K562 (cell line): ENCODE data around the gene VAMP8. TPM values are rescaled to one million over a fixed set of nuclear protein-coding genes. Genes with fewer than 3 reads are reported as not detected.

Experiments
- ATAC-seq: fragments of 200-7000 bp; cut with Tn5 transposase; 3 replicates; pipeline ENCODE4 v1.9.1; 2020; ENCODE audit warnings: moderate library complexity
- BruUV-seq: library from RNA; stranded (reverse); fragments of 400-500 nt; replicated peaks from 2 replicates; lab custom pipeline; 2021; lab: Mats Ljungman, UMichigan
- CTCF ChIA-PET: fragments of 300-600 bp; formaldehyde crosslinking; extraction: SDS; loops from one replicate; lab custom pipeline; 2021; ENCODE audit warnings: low intra/inter-chr PET ratio; lab: Yijun Ruan, JAX
- POLR2A ChIA-PET: fragments of 300-600, 350-650 bp; sonication (Branson Sonifier 250); formaldehyde crosslinking; extraction: SDS; loops from one replicate; lab custom pipeline; 2021; ENCODE audit warnings: antibody characterized with exemption, inconsistent platforms; lab: Yijun Ruan, JAX
- DNase-seq, 4 experiments: peaks; one replicate each; pipeline versions ENCODE4 v3.0.0 to v3.0.0-alpha.2; 2011 to 2018; ENCODE audit warnings: low spot score in 3 of 4, mixed read lengths in 3 of 4; ENCODE audit errors: extremely low read depth in 1 of 4
- FAIRE-seq: peaks from 2 replicates; lab custom pipeline; 2011; peaks lifted over from hg19 to GRCh38; lab: Jason Lieb, UNC
- H2AFZ ChIP-seq: 2 replicates; pipeline ENCODE4 v1.6.0; 2011; ENCODE audit warnings: low read depth, low read length, control low read depth, inconsistent platforms
- H3K27ac ChIP-seq: fragments of 200-600 bp; 3 replicates; pipeline ENCODE4 v1.8.0; 2011; ENCODE audit warnings: low read depth, mild to moderate bottlenecking, control low read depth, inconsistent platforms, low read length, moderate library complexity, mixed read lengths; ENCODE audit errors: extremely low read depth
- H3K27me3 ChIP-seq, 2 experiments: fragments of 300-600 bp in 1 of 2; 2 replicates in 1 of 2; 3 replicates in 1 of 2; pipeline versions ENCODE4 v1.6.0 to v1.8.0; 2011; ENCODE audit warnings: inconsistent platforms in 2 of 2, low read length in 2 of 2, mild to moderate bottlenecking in 1 of 2, mixed read lengths in 1 of 2, moderate library complexity in 1 of 2; ENCODE audit not compliant: control insufficient read depth in 2 of 2, insufficient read depth in 2 of 2
- H3K36me3 ChIP-seq: fragments of 300-600 bp; 3 replicates; pipeline ENCODE4 v1.8.0; 2011; ENCODE audit warnings: mild to moderate bottlenecking, low read length, inconsistent platforms; ENCODE audit not compliant: control insufficient read depth, insufficient read depth
- H3K4me1 ChIP-seq, 2 experiments: fragments of 200-600 bp in 1 of 2; replicated peaks in 1 of 2; 2 replicates in 1 of 2; 3 replicates in 1 of 2; pipeline versions ENCODE4 v1.5.1 to v1.8.0; 2011; ENCODE audit warnings: inconsistent platforms in 2 of 2, low read length in 2 of 2, mild to moderate bottlenecking in 1 of 2, mixed read lengths in 1 of 2, moderate library complexity in 1 of 2; ENCODE audit not compliant: control insufficient read depth in 2 of 2, insufficient read depth in 2 of 2
- H3K4me2 ChIP-seq: 2 replicates; pipeline ENCODE4 v1.6.1; 2011; ENCODE audit warnings: low read length, control low read depth, inconsistent platforms, mixed read lengths; ENCODE audit not compliant: insufficient read depth
- H3K4me3 ChIP-seq: fragments of 200-600 bp; sonication (generic), shearing (Covaris generic); 2 replicates; pipeline ENCODE4 v1.5.1; 2016; ENCODE audit warnings: control low read depth, inconsistent platforms
- H3K79me2 ChIP-seq: fragments of 200-600 bp; 3 replicates; pipeline ENCODE4 v1.8.0; 2011; ENCODE audit warnings: low read length, inconsistent platforms; ENCODE audit not compliant: control insufficient read depth, insufficient read depth
- H3K9ac ChIP-seq, 2 experiments: 2 replicates each; pipeline versions ENCODE4 v1.6.0 to v1.6.1; 2011; ENCODE audit warnings: low read depth in 2 of 2, low read length in 2 of 2, control low read depth in 1 of 2, inconsistent platforms in 1 of 2, mild to moderate bottlenecking in 1 of 2, mixed read lengths in 1 of 2; ENCODE audit not compliant: insufficient read depth in 1 of 2
- H3K9me1 ChIP-seq: one replicate; pipeline ENCODE4 v1.6.0; 2011; ENCODE audit warnings: inconsistent platforms, mild to moderate bottlenecking, low read length, moderate library complexity; ENCODE audit not compliant: control insufficient read depth, insufficient read depth
- H3K9me3 ChIP-seq: replicated peaks from 2 replicates; pipeline ENCODE4 v1.5.1; 2011; ENCODE audit warnings: low read depth, low read length, inconsistent platforms; ENCODE audit not compliant: control insufficient read depth, insufficient read depth
- H4K20me1 ChIP-seq: replicated peaks from 2 replicates; pipeline ENCODE4 v1.6.1; 2011; ENCODE audit warnings: low read length, inconsistent platforms, mixed read lengths; ENCODE audit not compliant: control insufficient read depth, insufficient read depth
- RBFOX2 ChIP-seq: fragments of 200-400 bp; formaldehyde crosslinking; IDR thresholded peaks from 2 replicates; pipeline ENCODE4 v1.6.1; 2017; ENCODE audit warnings: low read depth, mild to moderate bottlenecking, low read length, moderate library complexity
- TCF7 ChIP-seq: sonication (generic); IDR thresholded peaks from 2 replicates; pipeline ENCODE4 v1.6.1; 2016; ENCODE audit warnings: antibody characterized with exemption, borderline replicate concordance
- WGBS: fragments of 100-300 bp; shearing (Covaris generic); methylation state at CpG from one replicate; pipeline ENCODE4 v1.1.6; 2016; ENCODE audit warnings: low coverage, mixed read lengths; ENCODE audit not compliant: insufficient coverage; ENCODE audit errors: missing lambda C conversion rate; 5-methylcytosine and 5-hydroxymethylcytosine counted together
- in situ Hi-C: fragments of 300-500 bp; cut with MboI; formaldehyde crosslinking; loops from 4 replicates; pipeline ENCODE4 v1.15.0; 2018; ENCODE audit warnings: inconsistent platforms, mixed read lengths
- intact Hi-C: fragments of 100-400 bp; cut with micrococcal nuclease; formaldehyde crosslinking; loops from 2 replicates; pipeline ENCODE4 v1.14.2; 2022
- polyA plus RNA-seq, 8 experiments: library from polyadenylated mRNA; depleted of rRNA in 4 of 8; stranded (reverse) in 5 of 8; unstranded in 3 of 8; fragments of >200 nt; fragmentation: Nextera tagmentation in 2 of 8; fragmentation: Illumina TruSeq in 1 of 8; extraction: Ambion mirVana in 2 of 8; extraction: Trizol in 1 of 8; gene quantifications; 2 replicates each; pipeline versions ENCODE4 v1.2.1 to v1.2.3, GENCODE V29; 2011 to 2014; ENCODE audit warnings: inconsistent platforms in 1 of 8, missing spikeins in 1 of 8
- total RNA-seq, 7 experiments: library from RNA; depleted of rRNA in 6 of 7; stranded (reverse); fragments of >200 nt in 6 of 7; fragmentation: Illumina TruSeq in 2 of 7; extraction: Trizol in 2 of 7; gene quantifications; 2 replicates each; pipeline versions ENCODE4 v1.2.1 to v1.2.3, GENCODE V29; 2011 to 2021; ENCODE audit warnings: low replicate concordance in 1 of 7
- TF ChIP-seq, protein P1 (sequence below), 2 experiments: IDR thresholded peaks; 2 replicates each; pipeline ENCODE4 v1.6.1; 2011; ENCODE audit warnings: borderline replicate concordance in 1 of 2, control low read depth in 1 of 2, low read depth in 1 of 2, low read length in 1 of 2, mild to moderate bottlenecking in 1 of 2, mixed read lengths in 1 of 2, moderate library complexity in 1 of 2; ENCODE audit not compliant: insufficient read depth in 1 of 2, insufficient read length in 1 of 2, poor library complexity in 1 of 2, severe bottlenecking in 1 of 2; ENCODE audit errors: extremely low read depth in 1 of 2

VAMP8 gene
- total and polyA plus RNA-seq, 9 of the 15 experiments (the other 6 are each of a cell fraction or from before 2014, with no cell fraction given), result 107 to 571 (median 248) TPM

GRCh38 chr2:85534099-85534498, 43.3 kb upstream of the VAMP8 start:
- DNase-seq, result no peak
- no peaks in the 10 kb centered on the region for H3K9me3 ChIP-seq
- POLR2A ChIA-PET, result interaction anchor here (0.9 to 24.3 kb wide), 5 partner anchors 10 to 116 kb away, joined by 4 to 1576 read pairs (median 21); partner anchors contain the start of genes CAPG and SH2D6
- intact Hi-C loops (no loop called here), in situ Hi-C loops (no loop called here)
- H2AFZ ChIP-seq, result no peak overlapping the region
- no TSS peak for BruUV-seq
- H3K4me1 ChIP-seq, result peaks cover 3 to 9% of the 10 kb centered on the region in 2 experiments; a peak in 4 of 5 replicates
- H3K36me3 ChIP-seq, result no peaks in the 10 kb centered on the region; the same call in 2 of the 3 replicates
- 80% methylated on average over 3 of the region's 3 CpGs for WGBS
- no peaks in the 10 kb centered on the region for H3K27me3 ChIP-seq
- H3K4me3 ChIP-seq, result no peak overlapping the region
- no peak for FAIRE-seq
- H3K4me2 ChIP-seq, result no peak overlapping the region
- H3K9ac ChIP-seq, result no peak overlapping the region
- TF ChIP-seq, protein P1, sequence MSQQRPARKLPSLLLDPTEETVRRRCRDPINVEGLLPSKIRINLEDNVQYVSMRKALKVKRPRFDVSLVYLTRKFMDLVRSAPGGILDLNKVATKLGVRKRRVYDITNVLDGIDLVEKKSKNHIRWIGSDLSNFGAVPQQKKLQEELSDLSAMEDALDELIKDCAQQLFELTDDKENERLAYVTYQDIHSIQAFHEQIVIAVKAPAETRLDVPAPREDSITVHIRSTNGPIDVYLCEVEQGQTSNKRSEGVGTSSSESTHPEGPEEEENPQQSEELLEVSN (IDR thresholded peaks at IDR 0.05; ENCODE audit: borderline replicate concordance in 1 of 2, extremely low read depth in 1 of 2, insufficient read depth in 1 of 2, insufficient read length in 1 of 2, low read depth in 1 of 2, low read length in 1 of 2, poor library complexity in 1 of 2, severe bottlenecking in 1 of 2), result no peak
- no peak for ATAC-seq
- CTCF ChIA-PET, result no interaction called here
- peaks cover 25% of the 10 kb centered on the region for H3K79me2 ChIP-seq
- no peaks in the 10 kb centered on the region for H3K9me1 ChIP-seq
- no peaks in the 10 kb centered on the region for H4K20me1 ChIP-seq
- H3K27ac ChIP-seq, result no peak overlapping the region

DNA sequence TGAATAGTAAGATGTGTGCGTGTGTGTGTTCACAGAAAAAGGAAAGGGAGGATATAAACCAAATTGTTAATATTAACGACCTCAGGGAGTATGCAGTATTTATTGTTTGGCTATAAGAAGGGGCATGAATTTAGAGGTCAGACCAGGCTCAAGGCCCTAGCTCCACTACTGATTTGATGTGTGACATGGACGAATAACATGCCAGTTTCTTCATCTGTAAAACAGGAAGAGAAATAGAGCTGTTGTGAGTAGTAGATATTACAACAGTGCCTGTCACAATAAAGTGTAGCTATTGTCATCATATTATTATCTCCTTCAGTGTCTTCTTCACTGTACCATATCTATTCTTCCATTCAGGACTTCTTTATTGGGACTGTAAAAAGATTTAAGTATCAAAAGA, 42.5 kb upstream of the VAMP8 start:
- peaks cover 33% of the 10 kb centered on the region for H3K79me2 ChIP-seq
- H2AFZ ChIP-seq, result no peak overlapping the region
- H3K36me3 ChIP-seq, result peaks cover 5% of the 10 kb centered on the region
- peaks cover 3 to 9% of the 10 kb centered on the region in 2 experiments; a peak in 4 of 5 replicates for H3K4me1 ChIP-seq
- no peak overlapping the region for H3K9ac ChIP-seq
- WGBS, result 32% methylated on average over 3 of the region's 3 CpGs
- no peak overlapping the region for H3K4me3 ChIP-seq
- in situ Hi-C loops, result no loop called here
- ATAC-seq (no peak), FAIRE-seq (no peak), DNase-seq (no peak)
- intact Hi-C loops, result loop anchor here (5.0 kb wide), 1 partner anchor 98 kb away; no protein-coding TSS in a partner anchor
- H3K9me3 ChIP-seq, result no peaks in the 10 kb centered on the region
- no peak overlapping the region for H3K4me2 ChIP-seq
- no peak for TF ChIP-seq TCF7
- TF ChIP-seq RBFOX2, result 0 out of 2 replicates have a peak, but pooled peaks have one; percentile 22
- CTCF ChIA-PET, result no interaction called here
- H3K9me1 ChIP-seq, result no peaks in the 10 kb centered on the region
- POLR2A ChIA-PET, result interaction anchor here (0.6 to 24.3 kb wide), 7 partner anchors 10 to 116 kb away, joined by 3 to 1576 read pairs (median 4); partner anchors contain the start of genes CAPG and SH2D6
- BruUV-seq, result no TSS peak
- no peaks in the 10 kb centered on the region for H3K27me3 ChIP-seq
- peaks cover 4% of the 10 kb centered on the region for H4K20me1 ChIP-seq
- H3K27ac ChIP-seq, result no peak overlapping the region
